Neuron (in vitro differentiated cells): ENCODE measurements around the gene NAA10.

Source experiments
- H2AFZ ChIP-seq: one replicate; pipeline ENCODE4 v1.6.1; 2013; ENCODE audit warnings: low read depth, mild to moderate bottlenecking, inconsistent platforms, low read length, moderate library complexity
- H3K27me3 ChIP-seq: one replicate; pipeline ENCODE4 v1.6.1; 2013; ENCODE audit warnings: low read length; ENCODE audit not compliant: insufficient read depth
- H3K36me3 ChIP-seq: one replicate; pipeline ENCODE4 v1.6.1; 2013; ENCODE audit warnings: low read length; ENCODE audit not compliant: insufficient read depth
- H3K4me1 ChIP-seq: one replicate; pipeline ENCODE4 v1.6.1; 2013; ENCODE audit warnings: low read length; ENCODE audit not compliant: insufficient read depth
- H3K4me3 ChIP-seq: 2 replicates; pipeline ENCODE4 v1.5.1; 2013; ENCODE audit warnings: mild to moderate bottlenecking, low read length, moderate library complexity
- H3K9me3 ChIP-seq: one replicate; pipeline ENCODE4 v1.6.1; 2013; ENCODE audit warnings: low read length

NAA10 gene

DNA sequence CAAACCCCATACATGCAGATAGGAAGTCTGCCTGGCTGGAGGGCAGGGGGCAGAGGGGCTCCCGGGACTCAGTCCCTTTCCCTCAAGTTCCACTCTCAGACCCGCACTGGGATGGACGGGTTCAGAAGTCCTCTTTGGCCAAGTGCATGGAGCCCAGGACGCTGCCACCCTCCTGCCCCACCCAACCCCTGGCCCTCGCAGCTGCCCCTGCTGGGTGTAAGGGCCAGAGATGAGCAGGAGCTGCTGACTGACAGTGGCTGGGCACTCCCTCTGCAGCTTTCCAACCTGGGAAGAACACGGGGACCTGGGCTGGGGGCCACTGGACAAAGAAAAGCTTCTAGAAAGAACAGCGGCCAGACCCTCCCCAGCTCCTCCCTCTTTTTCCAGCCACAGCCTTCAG is 52.3 kb downstream of the NAA10 start:
- H3K36me3 ChIP-seq = no peaks in the 10 kb centered on the region
- no peaks in the 10 kb centered on the region for H3K9me3 ChIP-seq
- peaks cover 12% of the 10 kb centered on the region for H3K27me3 ChIP-seq
- H3K4me1 ChIP-seq = peaks cover 75% of the 10 kb centered on the region
- no peak overlapping the region for H3K4me3 ChIP-seq
- H2AFZ ChIP-seq = no peak overlapping the region

GRCh38 chrX:153882086-153882498 is 52.7 kb downstream of the NAA10 start:
- Histone ChIP-seq H3K27me3 (peaks cover 7% of the 10 kb centered on the region), H2AFZ (no peak overlapping the region), H3K9me3 (no peaks in the 10 kb centered on the region), H3K4me3 (no peak overlapping the region), H3K4me1 (peaks cover 75% of the 10 kb centered on the region), H3K36me3 (no peaks in the 10 kb centered on the region)

- H3K36me3 ChIP-seq = no peaks in the 10 kb centered on the region
- peaks cover 69% of the 10 kb centered on the region for H3K4me1 ChIP-seq
- H2AFZ ChIP-seq = no peak overlapping the region
- no peak overlapping the region for H3K4me3 ChIP-seq
- H3K9me3 ChIP-seq = no peaks in the 10 kb centered on the region
- H3K27me3 ChIP-seq = peaks cover 5% of the 10 kb centered on the region
Observed at GRCh38 chrX:153881281-153881680, 53.6 kb downstream of the NAA10 start.

DNA sequence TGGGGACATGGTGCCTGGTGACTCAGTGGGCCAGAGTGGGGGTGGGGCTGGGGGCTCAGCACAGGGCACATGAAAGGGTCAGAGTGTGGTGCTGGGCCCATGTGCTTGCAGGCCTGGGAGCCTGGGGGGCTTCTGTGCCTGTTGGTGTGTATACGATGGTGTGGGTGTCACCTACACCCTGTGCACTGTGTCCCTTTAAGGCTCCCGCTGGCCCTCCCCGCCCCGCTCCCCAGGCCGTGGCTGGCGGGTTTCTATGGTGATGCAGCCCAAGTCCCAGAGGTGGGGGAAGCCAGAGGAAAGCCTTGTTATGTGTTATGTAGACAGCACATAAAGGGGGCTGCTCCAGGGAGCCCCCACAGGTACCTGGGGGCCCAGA is 54.4 kb downstream of the NAA10 start:
- Histone ChIP-seq H2AFZ (no peak overlapping the region), H3K4me3 (no peak overlapping the region), H3K9me3 (no peaks in the 10 kb centered on the region), H3K27me3 (peaks cover 5% of the 10 kb centered on the region), H3K36me3 (no peaks in the 10 kb centered on the region), H3K4me1 (peaks cover 74% of the 10 kb centered on the region)

GRCh38 chrX:153879741-153880439 is 54.9 kb downstream of the NAA10 start:
- H3K4me1 ChIP-seq = peaks cover 70% of the 10 kb centered on the region
- no peak overlapping the region for H2AFZ ChIP-seq
- H3K4me3 ChIP-seq = peak overlapping the region; percentile 8
- no peaks in the 10 kb centered on the region for H3K36me3 ChIP-seq
- no peaks in the 10 kb centered on the region for H3K9me3 ChIP-seq
- peaks cover 2% of the 10 kb centered on the region for H3K27me3 ChIP-seq
